CD4-positive, alpha-beta T cell treated with Interleukin-2 at 100 ng/mL for 4 hours (primary cell): ENCODE results near the gene B3GALNT1.
"Not testable (repeated sequence)": the region's sequence is repeated elsewhere in the genome, so short reads cannot be mapped to it uniquely, and the experiment has no call there.

Experiments
- DNase-seq: peaks from one replicate; pipeline ENCODE4 v3.0.0-alpha.2; 2020; ENCODE audit warnings: low spot score

B3GALNT1 gene

DNA sequence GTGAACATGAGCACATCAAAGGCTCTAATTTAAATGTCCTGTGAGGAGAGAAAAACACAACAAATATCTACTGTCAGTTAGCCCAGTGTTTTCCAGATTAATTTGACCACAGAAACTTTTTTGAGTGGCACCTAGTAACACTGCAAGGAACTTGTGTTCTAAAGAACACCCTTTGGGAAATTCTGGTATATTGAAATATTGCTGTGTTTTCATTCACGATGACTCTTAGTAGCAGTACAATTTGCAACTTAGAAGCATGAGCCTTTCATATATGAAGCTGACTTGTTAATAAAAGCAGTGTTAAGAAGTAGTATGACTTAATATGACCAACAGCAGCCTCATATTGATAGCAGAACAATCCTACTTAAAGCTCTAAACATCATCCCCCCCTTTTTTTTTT, 32.0 kb downstream of the B3GALNT1 start:
- DNase-seq, result no peak

- DNase-seq, result no peak
These were observed 32.4 kb downstream of the B3GALNT1 start for GRCh38 chr3:161072751-161073150.

- no peak for DNase-seq
These were observed 32.9 kb downstream of the B3GALNT1 start for GRCh38 chr3:161072211-161072621.

- no peak for DNase-seq
These were observed 34.0 kb downstream of the B3GALNT1 start for GRCh38 chr3:161070980-161071663.

DNA sequence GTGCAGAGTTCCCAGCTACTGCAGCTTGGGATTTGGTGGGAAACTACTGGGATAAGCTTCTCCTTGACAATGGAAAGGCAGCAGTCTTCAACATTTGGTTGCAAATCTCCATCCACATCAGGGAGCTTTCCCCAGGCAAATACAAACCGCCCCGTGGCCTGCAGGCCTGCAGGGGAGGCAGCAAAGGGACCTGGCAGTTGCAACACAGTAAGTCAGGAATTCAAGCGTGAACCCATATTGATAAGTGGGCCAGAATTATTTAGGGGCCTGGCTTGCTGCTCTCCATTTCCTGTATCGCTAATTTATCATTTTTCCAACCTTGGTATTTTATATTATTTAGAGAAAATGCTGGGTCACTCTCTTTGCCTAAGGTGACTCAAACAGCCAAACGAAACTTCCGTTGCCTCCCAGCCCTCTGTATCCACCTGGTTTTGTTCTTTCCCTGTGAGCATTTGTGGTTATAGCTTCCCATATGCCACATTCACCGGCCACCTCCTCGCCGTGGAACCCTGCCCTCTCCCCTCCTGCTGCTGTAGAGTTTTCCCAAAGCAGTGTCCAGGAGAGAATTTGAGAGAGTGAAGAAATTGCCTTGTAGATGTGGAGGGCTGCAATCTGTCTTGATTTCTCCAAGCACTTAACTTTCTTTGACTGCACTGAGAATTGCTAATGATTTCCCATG, 34.8 kb downstream of the B3GALNT1 start:
- no peak for DNase-seq

DNA sequence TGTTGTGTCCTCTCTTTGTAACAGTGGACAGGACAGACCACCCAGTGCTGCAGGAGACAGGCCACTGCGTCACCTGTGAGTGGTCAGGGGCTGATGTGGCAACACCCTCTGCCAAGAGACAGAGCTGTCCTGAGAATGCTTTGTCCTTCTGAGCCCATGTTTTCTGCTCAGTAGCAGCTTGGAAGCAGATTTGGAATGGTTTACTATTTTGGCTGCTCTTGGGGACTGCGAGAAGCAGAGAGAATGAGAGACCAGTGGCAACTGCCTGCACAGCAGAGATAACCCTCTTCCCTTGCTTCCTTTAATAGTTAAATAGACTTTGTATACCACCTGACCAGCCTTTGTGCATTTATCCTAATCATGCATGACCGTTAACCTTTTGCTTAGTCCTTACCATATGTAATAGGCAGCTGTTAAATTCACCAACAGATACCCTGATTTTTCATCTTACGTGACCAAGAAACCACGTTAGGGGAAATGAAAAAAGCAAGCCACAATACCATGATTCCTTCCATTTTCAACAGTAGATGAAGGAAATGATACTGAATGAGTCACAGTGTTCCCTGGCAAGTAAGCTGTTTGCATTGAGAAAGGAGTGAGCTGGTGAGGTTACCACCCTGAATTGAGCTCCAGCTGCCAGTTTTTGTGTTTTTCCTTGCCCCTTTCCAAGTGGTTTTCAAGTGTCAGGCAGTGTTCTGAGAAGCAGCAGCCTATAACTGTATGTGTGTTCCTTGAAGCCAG, 35.5 kb downstream of the B3GALNT1 start:
- no peak for DNase-seq

GRCh38 chr3:161067335-161067734, 37.8 kb downstream of the B3GALNT1 start:
- DNase-seq, result no peak

DNA sequence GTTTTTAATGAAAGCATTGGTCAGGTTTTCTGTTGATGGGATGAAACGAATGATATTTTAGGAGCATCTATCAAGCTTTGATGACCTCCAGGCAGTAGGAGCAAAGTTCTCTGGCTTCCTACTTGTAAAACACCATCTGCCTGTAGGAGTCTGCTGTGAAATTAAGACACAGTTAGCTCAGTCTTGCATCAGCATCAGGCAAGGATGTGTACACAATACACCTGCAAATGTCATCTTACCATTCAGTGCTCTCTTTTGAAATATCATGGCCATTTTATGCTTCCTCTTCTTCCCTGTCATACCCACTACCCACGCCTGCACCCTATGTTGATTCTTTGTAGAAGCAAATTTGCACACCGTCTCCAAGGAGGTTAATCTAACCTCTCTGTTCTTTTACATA, 38.2 kb downstream of the B3GALNT1 start:
- DNase-seq, result no peak

- no peak for DNase-seq
These were observed 40.7 kb downstream of the B3GALNT1 start for GRCh38 chr3:161064413-161064812.

DNA sequence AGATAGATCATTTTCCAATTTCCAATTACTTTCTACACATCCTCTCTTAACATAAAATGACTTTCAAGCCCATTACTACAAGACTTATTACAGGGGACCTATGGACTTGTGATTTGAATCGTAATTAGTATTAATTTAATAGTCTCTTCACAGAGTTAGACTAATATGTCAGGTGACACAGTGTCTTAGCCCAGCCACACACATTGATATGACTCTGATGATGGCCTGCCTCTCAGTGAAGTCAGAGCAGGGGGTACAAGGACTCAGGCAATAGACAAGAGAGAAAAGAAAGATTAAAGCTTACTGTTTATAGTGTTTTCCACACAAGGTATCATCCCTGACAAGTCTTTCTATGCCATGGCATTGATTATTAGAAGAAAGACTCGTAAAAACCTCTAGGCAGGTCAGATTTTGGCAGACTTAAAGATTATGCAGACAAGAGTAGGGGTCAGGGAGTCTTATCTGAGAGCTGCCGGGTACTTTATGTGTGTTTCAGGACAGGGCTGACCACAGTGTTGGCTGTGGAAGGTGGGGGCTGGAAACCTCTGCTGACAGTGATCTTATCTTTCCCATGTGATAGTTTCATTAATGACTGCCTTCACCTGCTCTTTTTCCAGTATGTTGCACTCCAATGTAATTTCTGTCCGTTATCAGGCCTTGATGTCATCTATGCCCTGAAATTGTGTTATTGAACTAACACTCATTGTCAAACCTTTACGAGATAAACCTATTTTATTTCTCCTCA, 50.1 kb downstream of the B3GALNT1 start:
- no peak for DNase-seq

DNA sequence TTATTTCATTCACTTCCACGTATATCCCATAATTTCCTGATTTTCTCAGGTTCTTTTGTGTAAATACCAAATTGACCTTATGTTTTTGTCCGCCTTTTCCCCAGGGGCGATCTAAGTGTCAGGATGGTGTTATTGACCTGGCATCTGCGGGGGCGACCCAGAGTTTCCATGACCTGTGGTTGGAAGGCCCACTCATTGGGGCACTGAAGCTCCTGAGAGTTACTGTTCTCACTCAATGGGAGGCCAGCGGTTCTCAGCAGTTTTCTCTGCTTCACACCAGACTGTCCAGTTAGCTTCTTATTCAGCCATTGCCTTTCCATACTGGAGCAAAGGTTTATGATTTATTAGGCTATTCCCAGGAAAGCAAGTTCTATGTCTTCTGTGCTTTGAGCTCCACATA, 53.3 kb downstream of the B3GALNT1 start:
- no peak for DNase-seq

DNA sequence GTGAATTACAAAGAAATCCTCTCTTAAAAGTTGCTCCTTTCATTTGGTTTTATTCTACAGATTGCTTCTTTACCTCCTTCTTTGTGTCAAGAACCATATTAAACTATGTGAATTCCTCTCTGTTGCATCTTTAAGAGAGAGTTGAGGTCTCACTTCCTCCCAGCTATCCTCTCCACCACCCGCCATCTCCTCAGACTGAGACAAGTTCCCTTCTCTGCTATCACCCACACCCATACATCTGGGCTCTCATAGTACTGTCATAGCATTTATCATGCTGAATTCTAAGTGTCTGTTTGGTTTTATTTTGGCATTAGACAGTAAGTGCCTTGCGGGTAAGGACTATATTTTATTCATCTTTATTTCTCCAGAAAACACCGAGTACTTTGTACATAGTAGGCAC, 54.2 kb downstream of the B3GALNT1 start:
- DNase-seq, result no peak

GRCh38 chr3:161049683-161050248, 55.4 kb downstream of the B3GALNT1 start:
- no peak for DNase-seq

DNA sequence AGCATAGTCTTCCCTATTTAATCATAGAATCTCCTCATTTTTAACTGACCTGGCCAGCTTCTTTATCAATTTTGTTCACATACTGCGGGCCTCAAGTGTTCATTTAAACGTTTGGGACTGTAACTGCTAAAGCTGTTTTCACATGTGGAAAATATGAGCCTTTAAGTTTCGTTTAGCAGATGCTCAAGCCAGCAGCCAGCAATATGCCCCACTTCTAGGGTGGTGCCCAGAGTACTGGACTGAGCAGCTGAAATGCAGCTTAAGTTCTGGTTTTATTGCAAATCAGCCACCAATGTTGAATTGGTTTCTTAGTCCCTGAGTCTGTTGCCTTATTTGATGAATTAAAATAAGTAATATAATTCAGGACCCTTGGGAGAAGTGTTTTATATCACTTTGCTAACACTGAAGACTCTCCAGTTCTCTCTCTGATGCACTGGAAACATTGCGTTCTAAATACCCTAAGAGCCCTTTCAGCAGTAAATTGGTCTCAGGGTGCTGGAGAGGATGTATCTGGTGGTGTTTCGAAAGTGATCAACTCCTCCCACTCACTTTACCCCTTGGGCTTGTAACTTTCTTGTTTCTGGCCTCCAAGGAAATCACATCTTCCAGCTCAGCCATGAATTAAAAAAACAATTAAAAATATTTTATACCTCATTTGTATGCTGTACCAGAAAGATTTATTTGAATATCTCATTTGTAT, 61.7 kb downstream of the B3GALNT1 start:
- DNase-seq, result no peak

DNA sequence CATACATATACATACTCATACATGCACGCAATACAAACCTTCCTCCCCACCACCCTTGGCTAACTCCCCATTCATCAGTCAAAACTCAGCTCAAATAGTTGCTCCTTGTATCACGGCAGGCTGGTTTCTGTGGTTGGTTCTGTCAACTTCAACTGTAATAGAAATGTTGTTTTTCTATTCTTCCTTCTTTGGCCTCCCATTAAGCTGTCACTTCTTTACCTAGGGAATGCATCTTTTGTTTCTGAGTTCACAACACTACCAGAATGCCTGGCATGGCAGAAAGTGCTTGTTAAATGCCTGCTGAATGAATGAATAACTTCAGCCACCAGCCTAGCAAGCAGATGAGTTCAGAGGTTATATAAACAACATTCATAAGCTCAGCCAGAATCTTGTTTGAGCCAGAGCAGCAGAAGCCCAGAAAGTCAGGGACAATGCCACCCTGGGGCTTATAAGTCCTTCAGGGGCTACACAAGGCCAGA, 63.1 kb downstream of the B3GALNT1 start:
- DNase-seq, result no peak

DNA sequence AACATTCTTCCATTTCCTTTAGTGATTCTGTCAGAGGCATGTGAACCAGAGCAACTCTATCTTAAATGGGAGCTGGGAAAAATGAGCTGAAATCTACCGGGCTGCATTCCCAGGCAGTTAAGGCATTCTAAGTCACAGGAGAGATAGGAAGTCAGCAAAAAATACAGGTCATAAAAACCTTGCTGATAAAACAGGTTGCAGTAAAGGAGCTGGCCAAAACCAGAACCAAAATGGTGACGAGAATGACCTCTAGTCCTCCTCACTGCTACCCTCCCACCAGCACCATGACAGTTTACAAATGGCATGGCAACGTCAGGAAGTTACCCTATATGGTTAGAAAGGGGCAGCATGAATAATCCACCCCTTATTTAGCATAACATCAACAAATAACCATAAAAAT, 66.4 kb downstream of the B3GALNT1 start:
- DNase-seq, result no peak

GRCh38 chr3:161035711-161036110, 69.4 kb downstream of the B3GALNT1 start:
- no peak for DNase-seq

- DNase-seq, result not testable (repeated sequence)
These were observed 70.1 kb downstream of the B3GALNT1 start for GRCh38 chr3:161034913-161035550.
